Body of pancreas (tissue), 4 donors: ENCODE measurements around the gene SORCS1. TPM values are rescaled to one million over a fixed set of nuclear protein-coding genes. Genes with fewer than 3 reads are reported as not detected.

Experiments used
- ATAC-seq: fragments of 150-250 bp; one replicate; pipeline ENCODE4 v1.9.1; 2016
- DNase-seq, 4 donors: peaks; one replicate each; pipeline ENCODE4 v3.0.0-alpha.2; 2019
- H3K27ac ChIP-seq, 4 donors: fragments of 200-600 bp; sonication (generic); 1 replicate in 3 of 4; 2 replicates in 1 of 4; pipeline versions ENCODE4 v1.5.1 to v1.6.1; 2016 to 2019; ENCODE audit warnings: mild to moderate bottlenecking in 1 of 4, mixed read lengths in 1 of 4, moderate library complexity in 1 of 4
- H3K27me3 ChIP-seq, 2 donors: fragments of 200-600 bp; sonication (generic); one replicate each; pipeline ENCODE4 v1.6.0; 2016; ENCODE audit warnings: mild to moderate bottlenecking in 1 of 2
- H3K36me3 ChIP-seq, 2 donors: fragments of 200-600 bp; sonication (generic); replicated peaks in 1 of 2; 2 replicates each; pipeline ENCODE4 v1.5.1; 2016; ENCODE audit warnings: low read depth in 2 of 2; ENCODE audit not compliant: insufficient read depth in 1 of 2
- H3K4me1 ChIP-seq: fragments of 200-600 bp; sonication (generic); one replicate; pipeline ENCODE4 v1.6.0; 2016
- H3K4me3 ChIP-seq, 2 donors: fragments of 200-600 bp; sonication (generic); 1 replicate in 1 of 2; 2 replicates in 1 of 2; pipeline ENCODE4 v1.5.1; 2016 to 2019
- H3K9me3 ChIP-seq, 3 donors: fragments of 200-600 bp; sonication (generic); 1 replicate in 2 of 3; 2 replicates in 1 of 3; pipeline ENCODE4 v1.5.1; 2016
- CTCF ChIP-seq, 7 experiments: fragments of 450-650 bp in 4 of 7; fragments of 200-600 bp in 3 of 7; sonication (generic) in 3 of 7; IDR thresholded peaks; one replicate each; pipeline ENCODE4 v1.5.1; 2016 to 2019; ENCODE audit warnings: antibody characterized with exemption in 7 of 7
- POLR2A ChIP-seq, 3 donors: fragments of 450-650 bp; IDR thresholded peaks; one replicate each; pipeline ENCODE4 v1.6.1; 2016; ENCODE audit warnings: antibody characterized with exemption in 3 of 3, mild to moderate bottlenecking in 2 of 3
- WGBS, 2 donors: methylation state at CpG; one replicate each; pipeline ENCODE4 v1.1.5; 2017; 5-methylcytosine and 5-hydroxymethylcytosine counted together
- intact Hi-C: fragments of 100-400 bp; cut with DNase I; formaldehyde crosslinking; loops from one replicate; pipeline ENCODE4 v1.15.1; 2023
- total RNA-seq, 2 donors: library from RNA; depleted of rRNA; stranded (reverse); fragments of >200 nt; gene quantifications; one replicate each; pipeline ENCODE4 v1.1.0, GENCODE V29; 2016

Gene SORCS1
- total RNA-seq, 2 donors from 2014 or later: 1.3 to 6.0 TPM

DNA sequence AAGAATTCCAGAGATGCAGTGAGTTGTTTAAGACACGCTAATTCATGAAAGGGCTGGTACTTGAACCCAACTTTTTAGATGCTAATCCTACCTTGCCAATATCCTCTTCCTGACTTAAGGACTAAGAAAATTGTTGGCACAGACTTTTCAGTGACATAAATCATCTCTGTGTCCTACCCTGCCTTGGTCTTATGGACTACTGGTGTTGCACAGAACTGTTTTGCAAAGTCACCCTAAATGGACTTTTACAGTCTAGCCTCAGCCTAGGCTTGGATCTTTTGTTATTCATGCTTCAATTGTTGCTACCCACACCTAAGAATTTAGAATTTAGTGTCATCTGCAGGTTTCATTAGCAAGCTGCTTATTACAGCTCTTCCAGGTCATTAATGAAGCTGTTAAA lies 112.7 kb downstream of the SORCS1 start:
- no peaks in the 10 kb centered on the region for H3K27me3 ChIP-seq
- H3K4me1 ChIP-seq: peaks cover 4% of the 10 kb centered on the region
- TF ChIP-seq POLR2A (IDR thresholded peaks at IDR 0.05) (no peak), CTCF (IDR thresholded peaks at IDR 0.05) (no peak)
- intact Hi-C loops: no loop called here
- no peak for DNase-seq
- H3K27ac ChIP-seq: no peak overlapping the region
- H3K36me3 ChIP-seq: no peaks in the 10 kb centered on the region
- 74 to 79% methylated on average over 1 of the region's 1 CpG for WGBS, 2 donors
- no peak for ATAC-seq
- H3K4me3 ChIP-seq: no peak overlapping the region
- H3K9me3 ChIP-seq: no peaks in the 10 kb centered on the region

- TF ChIP-seq POLR2A (IDR thresholded peaks at IDR 0.05): no peak
- no peak for TF ChIP-seq CTCF (IDR thresholded peaks at IDR 0.05)
- intact Hi-C loops: no loop called here
- H3K4me1 ChIP-seq: no peaks in the 10 kb centered on the region
- ATAC-seq (no peak), DNase-seq (no peak)
- H3K4me3 ChIP-seq: no peak overlapping the region
- WGBS, 2 donors: 48 to 62% methylated on average over 3 of the region's 3 CpGs
- H3K27ac ChIP-seq: no peak overlapping the region
- no peaks in the 10 kb centered on the region for H3K9me3 ChIP-seq
- no peaks in the 10 kb centered on the region for H3K36me3 ChIP-seq
- no peaks in the 10 kb centered on the region for H3K27me3 ChIP-seq
These were observed 121.0 kb downstream of the SORCS1 start for GRCh38 chr10:107043461-107043860.

DNA sequence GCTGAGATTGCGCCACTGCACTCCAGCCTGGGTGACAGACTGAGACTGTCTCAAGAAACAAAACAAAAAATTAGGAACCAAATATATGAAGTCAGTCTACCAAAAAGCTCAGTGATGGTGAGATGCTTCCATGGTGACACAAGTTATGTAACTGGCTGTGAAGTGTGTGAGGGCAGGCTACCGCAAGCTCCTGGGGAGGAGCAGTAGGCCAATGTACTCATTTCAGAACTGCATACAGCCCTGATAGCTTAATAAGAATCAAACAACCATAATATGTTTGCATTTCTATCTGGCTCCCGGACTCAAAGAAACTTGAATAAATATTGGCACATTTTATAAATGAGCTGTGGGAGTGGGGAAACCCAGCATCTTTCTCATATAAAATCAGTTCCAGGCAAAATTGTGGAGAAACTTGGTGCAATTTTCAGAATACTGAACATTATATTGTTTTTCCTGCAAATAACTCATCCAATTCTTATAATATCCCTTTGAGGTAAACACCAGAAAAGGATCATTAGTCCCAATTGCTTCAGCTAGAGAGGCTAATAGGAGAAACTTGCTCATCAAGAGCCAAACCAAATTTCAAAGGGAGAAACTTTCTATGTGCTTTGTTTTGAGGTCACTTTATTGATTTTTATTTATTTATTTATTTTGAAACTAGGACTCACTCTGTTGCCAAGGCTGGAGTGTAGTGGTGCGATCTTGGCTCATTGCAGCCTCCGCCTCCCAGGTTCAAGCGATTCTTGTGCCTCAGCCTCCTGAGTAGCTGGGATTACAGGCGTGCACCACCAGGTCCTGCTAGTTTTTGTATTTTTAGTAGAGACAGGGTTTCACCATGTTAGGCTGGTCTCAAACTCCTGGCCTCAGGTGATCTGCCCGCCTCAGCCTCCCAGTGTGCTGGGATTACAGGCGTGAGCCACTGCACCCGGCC lies 127.0 kb downstream of the SORCS1 start:
- Histone ChIP-seq H3K36me3 (no peaks in the 10 kb centered on the region), H3K27me3 (no peaks in the 10 kb centered on the region), H3K27ac (no peak overlapping the region), H3K4me1 (no peaks in the 10 kb centered on the region), H3K4me3 (no peak overlapping the region), H3K9me3 (no peaks in the 10 kb centered on the region)
- TF ChIP-seq POLR2A (IDR thresholded peaks at IDR 0.05) (no peak), CTCF (IDR thresholded peaks at IDR 0.05) (no peak)
- intact Hi-C loops: no loop called here
- no peak for ATAC-seq
- no peak for DNase-seq
- 56 to 67% methylated on average over 10 of the region's 10 CpGs for WGBS, 2 donors

DNA sequence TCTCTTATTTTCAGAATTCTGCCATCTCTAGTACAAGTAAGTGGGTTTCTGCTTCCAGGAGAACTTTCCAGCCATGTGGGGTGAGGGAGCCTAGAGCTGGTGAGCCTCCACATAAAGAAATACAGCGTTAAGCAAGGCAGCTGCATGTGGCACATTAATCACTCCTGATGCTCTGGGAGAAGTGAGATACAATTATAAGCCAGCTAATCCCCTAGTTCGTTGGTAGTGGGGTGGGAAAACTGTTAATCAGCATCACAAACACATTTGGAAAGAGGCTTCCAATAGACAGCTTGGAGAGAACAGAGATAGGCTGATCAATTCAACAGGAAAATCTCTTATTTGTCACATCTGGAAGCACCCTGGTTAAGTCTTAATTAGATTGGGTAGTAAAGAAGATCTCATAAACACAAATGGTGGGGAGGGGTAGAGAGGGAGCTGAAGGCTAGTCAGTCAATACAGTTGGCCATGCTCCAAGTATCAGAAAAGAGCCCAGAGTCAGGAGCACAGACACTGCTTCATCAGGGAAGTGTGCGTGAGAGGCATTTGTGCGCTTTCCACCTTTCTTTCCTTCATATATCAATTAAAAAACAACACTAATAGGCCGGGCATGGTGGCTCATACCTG lies 130.6 kb downstream of the SORCS1 start:
- TF ChIP-seq POLR2A (IDR thresholded peaks at IDR 0.05): no peak
- TF ChIP-seq CTCF (IDR thresholded peaks at IDR 0.05): no peak
- ATAC-seq (no peak), DNase-seq (no peak)
- Histone ChIP-seq H3K4me3 (no peak overlapping the region), H3K27ac (no peak overlapping the region), H3K9me3 (no peaks in the 10 kb centered on the region), H3K36me3 (no peaks in the 10 kb centered on the region), H3K4me1 (no peaks in the 10 kb centered on the region), H3K27me3 (no peaks in the 10 kb centered on the region)
- WGBS, 2 donors: 56 to 65% methylated on average over 5 of the region's 5 CpGs
- intact Hi-C loops: no loop called here
